SU-DHL-6 (cell line): ENCODE measurements around the gene MRPL42.

ENCODE experiments used
- H2AFZ ChIP-seq: fragments of 200-600 bp; sonication (generic); 2 replicates; pipeline ENCODE4 v1.6.1; 2014; ENCODE audit warnings: low read depth, mild to moderate bottlenecking, moderate library complexity, mixed read lengths, antibody characterized with exemption, low read length; ENCODE audit not compliant: severe bottlenecking
- H3F3A ChIP-seq: fragments of 200-600 bp; shearing (Covaris generic); 2 replicates; pipeline ENCODE4 v1.6.0; 2016; ENCODE audit warnings: antibody characterized with exemption, mild to moderate bottlenecking; ENCODE audit not compliant: insufficient read depth
- H3K27ac ChIP-seq: fragments of 200-600 bp; sonication (generic); 2 replicates; pipeline ENCODE4 v1.5.1; 2016; ENCODE audit warnings: low read depth, mild to moderate bottlenecking, low read length, moderate library complexity, mixed read lengths
- H3K27me3 ChIP-seq: fragments of 200-600 bp; sonication (generic), shearing (Covaris generic); 2 replicates; pipeline ENCODE4 v1.6.0; 2014; ENCODE audit warnings: mild to moderate bottlenecking, low read length
- H3K36me3 ChIP-seq: fragments of 200-600 bp; sonication (generic); 2 replicates; pipeline ENCODE4 v1.6.1; 2014; ENCODE audit warnings: mild to moderate bottlenecking, low read length, mixed read lengths
- H3K4me2 ChIP-seq: fragments of 300-600, 200-600 bp; shearing (Covaris generic), sonication (generic); 2 replicates; pipeline ENCODE4 v1.6.0; 2014; ENCODE audit warnings: low read length, low read depth, mild to moderate bottlenecking; ENCODE audit not compliant: poor library complexity, severe bottlenecking
- H3K4me3 ChIP-seq: fragments of 200-600 bp; sonication (generic); 2 replicates; pipeline ENCODE4 v1.5.1; 2014; ENCODE audit warnings: antibody characterized with exemption, low read length, mild to moderate bottlenecking, mixed read lengths; ENCODE audit not compliant: insufficient read depth, poor library complexity, severe bottlenecking
- H3K79me2 ChIP-seq: fragments of 200-600 bp; sonication (generic); 2 replicates; pipeline ENCODE4 v1.6.1; 2014; ENCODE audit warnings: mild to moderate bottlenecking, low read length, moderate library complexity; ENCODE audit not compliant: insufficient read depth
- H3K9ac ChIP-seq: fragments of 200-600 bp; sonication (generic); 2 replicates; pipeline ENCODE4 v1.7.0; 2014; ENCODE audit warnings: mild to moderate bottlenecking, low read length
- H3K9me2 ChIP-seq: fragments of 200-600 bp; sonication (generic); replicated peaks from 2 replicates; pipeline ENCODE4 v1.6.1; 2014; ENCODE audit warnings: low read length; ENCODE audit not compliant: insufficient read depth
- H3K9me3 ChIP-seq: fragments of 200-600 bp; sonication (generic); 2 replicates; pipeline ENCODE4 v1.6.1; 2014; ENCODE audit warnings: low read length, mixed read lengths; ENCODE audit not compliant: insufficient read depth
- H4K20me1 ChIP-seq: fragments of 200-600 bp; sonication (generic); 2 replicates; pipeline ENCODE4 v1.6.1; 2014; ENCODE audit warnings: low read depth, mild to moderate bottlenecking, antibody characterized with exemption, low read length, moderate library complexity, mixed read lengths
- CTCF ChIP-seq: fragments of 200-600 bp; sonication (generic); IDR thresholded peaks from one replicate; pipeline ENCODE4 v1.5.1; 2017; ENCODE audit warnings: antibody characterized with exemption, mild to moderate bottlenecking, low read length, moderate library complexity; ENCODE audit not compliant: insufficient read depth, poor library complexity, severe bottlenecking
- EZH2phosphoT487 ChIP-seq: fragments of 200-600 bp; sonication (generic), shearing (Covaris generic); conservative IDR thresholded peaks from 2 replicates; pipeline ENCODE4 v1.6.1; 2018; ENCODE audit warnings: mild to moderate bottlenecking, antibody characterized with exemption, low read length, moderate library complexity, mixed read lengths

Gene MRPL42

DNA sequence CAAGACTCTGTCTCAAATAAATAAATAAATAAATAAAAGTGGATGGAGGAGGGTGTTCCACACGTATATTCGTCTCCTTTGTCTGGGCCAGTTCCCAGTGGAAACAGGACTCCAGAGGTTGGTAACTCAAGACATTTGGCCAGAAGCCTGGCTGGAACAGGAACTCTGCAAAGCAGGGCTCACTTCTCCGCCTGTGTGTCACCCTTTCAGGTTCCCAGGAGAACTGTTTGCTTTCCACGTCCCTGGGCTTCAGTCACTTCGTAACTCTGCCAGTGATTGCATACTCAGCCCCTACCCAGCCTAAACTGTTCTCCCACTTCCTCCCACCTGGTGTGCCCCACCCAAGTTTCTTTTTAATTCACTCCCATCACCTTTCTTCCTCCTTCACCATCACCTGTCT, 18.5 kb upstream of the MRPL42 start:
- Histone ChIP-seq H3K27me3 (no peaks in the 10 kb centered on the region), H2AFZ (no peak overlapping the region), H3K9me2 (no peaks in the 10 kb centered on the region), H3F3A (no peaks in the 10 kb centered on the region), H3K4me3 (no peak overlapping the region), H3K4me2 (no peak overlapping the region), H4K20me1 (no peaks in the 10 kb centered on the region), H3K79me2 (no peaks in the 10 kb centered on the region), H3K36me3 (no peaks in the 10 kb centered on the region), H3K9ac (no peak overlapping the region), H3K27ac (no peak overlapping the region), H3K9me3 (no peaks in the 10 kb centered on the region)
- TF ChIP-seq CTCF (no peak), EZH2phosphoT487 (no peak)

GRCh38 chr12:93449277-93449676, 18.0 kb upstream of the MRPL42 start:
- Histone ChIP-seq H3K27me3 (no peaks in the 10 kb centered on the region), H3K79me2 (no peaks in the 10 kb centered on the region), H3K9me2 (no peaks in the 10 kb centered on the region), H3K9me3 (no peaks in the 10 kb centered on the region), H2AFZ (no peak overlapping the region), H3K36me3 (no peaks in the 10 kb centered on the region), H3F3A (no peaks in the 10 kb centered on the region), H4K20me1 (no peaks in the 10 kb centered on the region), H3K9ac (no peak overlapping the region), H3K27ac (no peak overlapping the region), H3K4me3 (no peak overlapping the region), H3K4me2 (no peak overlapping the region)
- TF ChIP-seq EZH2phosphoT487 = no peak
- no peak for TF ChIP-seq CTCF

GRCh38 chr12:93451423-93452158, 15.7 kb upstream of the MRPL42 start:
- TF ChIP-seq CTCF = no peak
- TF ChIP-seq EZH2phosphoT487 = no peak
- Histone ChIP-seq H3K27ac (no peak overlapping the region), H3K27me3 (no peaks in the 10 kb centered on the region), H3F3A (no peaks in the 10 kb centered on the region), H2AFZ (no peak overlapping the region), H3K4me2 (no peak overlapping the region), H4K20me1 (no peaks in the 10 kb centered on the region), H3K9me3 (no peaks in the 10 kb centered on the region), H3K79me2 (no peaks in the 10 kb centered on the region), H3K4me3 (no peak overlapping the region), H3K9ac (no peak overlapping the region), H3K9me2 (no peaks in the 10 kb centered on the region), H3K36me3 (no peaks in the 10 kb centered on the region)
